ENCODE results near the gene TEX54. TPM values are rescaled to one million over a fixed set of nuclear protein-coding genes. Genes with fewer than 3 reads are reported as not detected.
A peak's percentile ranks its signal among the peaks of the same experiment; 100 is the strongest.

TEX54 gene
- total and polyA plus RNA-seq, 8 donors = 0.65 TPM; not detected in 7

DNA sequence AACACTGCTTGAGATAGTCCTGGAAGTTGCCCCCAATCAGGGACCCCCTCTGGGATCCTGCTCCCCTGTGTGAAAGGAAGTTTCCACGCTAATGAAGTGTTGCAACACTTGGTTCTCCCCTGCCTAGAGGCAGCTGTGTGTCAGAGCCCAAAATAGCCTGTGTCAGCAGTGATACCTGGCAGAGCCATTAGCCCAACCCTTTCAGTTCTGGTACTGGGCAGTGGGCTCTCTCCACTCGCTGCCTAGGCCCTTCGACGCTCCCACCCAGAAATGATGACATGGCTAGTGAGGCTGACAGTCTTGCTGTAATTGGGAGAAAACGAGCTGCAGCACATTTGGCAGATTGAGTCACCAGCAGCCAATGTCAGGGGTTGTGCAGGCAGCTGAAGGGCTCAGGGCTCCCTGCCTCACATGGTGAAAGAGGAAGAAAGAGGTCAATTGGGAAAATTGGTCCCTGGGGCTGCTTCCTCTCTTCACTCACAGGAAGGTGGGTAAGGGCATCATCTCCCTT, 26.0 kb downstream of the TEX54 start:
- no peak for FAIRE-seq
- 64 to 69% methylated on average over 5 of the region's 5 CpGs for WGBS, 2 donors
- ATAC-seq = peak in 1 of 4 donors; percentile 18

DNA sequence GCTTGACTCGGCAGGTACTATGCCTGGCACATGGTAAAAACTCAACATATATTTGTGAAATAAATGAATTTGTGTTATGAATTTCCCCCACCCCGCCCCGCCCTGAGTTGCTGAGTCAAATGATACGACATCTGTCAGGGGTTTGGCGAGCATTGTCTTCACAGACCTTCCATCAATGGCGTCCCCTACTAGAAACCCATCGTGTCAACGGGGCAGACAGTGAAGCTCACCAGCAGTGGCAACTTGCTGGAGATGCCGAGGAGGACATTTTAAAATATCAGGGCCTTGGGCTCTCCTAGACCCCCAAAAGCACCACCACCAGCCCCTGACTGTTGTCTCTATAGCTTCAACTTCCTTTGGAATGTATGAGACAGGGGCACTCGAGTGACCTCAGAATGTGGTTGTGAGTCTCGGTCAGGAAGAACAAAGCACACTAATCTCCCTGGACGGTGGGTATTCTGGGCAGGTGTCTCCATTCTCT, 26.6 kb downstream of the TEX54 start:
- DNase-seq (peak in 2 of 6 donors; percentile 11 to 19), ATAC-seq (peak in 3 of 4 donors; percentile 0 to 4 (median 1)), FAIRE-seq (no peak)
- intact Hi-C loops (cut with DNase I) = no loop called here
- Histone ChIP-seq H3K36me3 (peaks cover under 1 to 12% (median 11%) of the 10 kb centered on the region in 3 donors), H3K27me3 (no peaks in the 10 kb centered on the region), H3K27ac (peak overlapping the region in 3 of 4 donors; percentile 38 to 89 (median 51)), H3K4me1 (peaks cover 0 to 19% (median 0%) of the 10 kb centered on the region in 3 donors), H3K9me3 (no peaks in the 10 kb centered on the region), H3K4me3 (peak overlapping the region; percentile 73 to 94 (median 86))
- TF ChIP-seq, protein P1, sequence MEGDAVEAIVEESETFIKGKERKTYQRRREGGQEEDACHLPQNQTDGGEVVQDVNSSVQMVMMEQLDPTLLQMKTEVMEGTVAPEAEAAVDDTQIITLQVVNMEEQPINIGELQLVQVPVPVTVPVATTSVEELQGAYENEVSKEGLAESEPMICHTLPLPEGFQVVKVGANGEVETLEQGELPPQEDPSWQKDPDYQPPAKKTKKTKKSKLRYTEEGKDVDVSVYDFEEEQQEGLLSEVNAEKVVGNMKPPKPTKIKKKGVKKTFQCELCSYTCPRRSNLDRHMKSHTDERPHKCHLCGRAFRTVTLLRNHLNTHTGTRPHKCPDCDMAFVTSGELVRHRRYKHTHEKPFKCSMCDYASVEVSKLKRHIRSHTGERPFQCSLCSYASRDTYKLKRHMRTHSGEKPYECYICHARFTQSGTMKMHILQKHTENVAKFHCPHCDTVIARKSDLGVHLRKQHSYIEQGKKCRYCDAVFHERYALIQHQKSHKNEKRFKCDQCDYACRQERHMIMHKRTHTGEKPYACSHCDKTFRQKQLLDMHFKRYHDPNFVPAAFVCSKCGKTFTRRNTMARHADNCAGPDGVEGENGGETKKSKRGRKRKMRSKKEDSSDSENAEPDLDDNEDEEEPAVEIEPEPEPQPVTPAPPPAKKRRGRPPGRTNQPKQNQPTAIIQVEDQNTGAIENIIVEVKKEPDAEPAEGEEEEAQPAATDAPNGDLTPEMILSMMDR (IDR thresholded peaks at IDR 0.05) = no peak
- 17 to 19% methylated on average over 12 of the region's 12 CpGs for WGBS, 2 donors

More for the DNA sequence above, 26.0 kb downstream of the TEX54 start:
- Histone ChIP-seq H3K4me1 (peaks cover 0 to 19% (median 0%) of the 10 kb centered on the region in 3 donors), H3K4me3 (no peak overlapping the region), H3K36me3 (peaks cover 0 to 6% (median 5%) of the 10 kb centered on the region in 3 donors), H3K27me3 (no peaks in the 10 kb centered on the region), H3K9me3 (no peaks in the 10 kb centered on the region), H3K27ac (peak overlapping the region in 1 of 4 donors; percentile 51)
- intact Hi-C loops (cut with DNase I) = no loop called here
- peak in 1 of 6 donors; percentile 15 for DNase-seq
- TF ChIP-seq, protein P1 (IDR thresholded peaks at IDR 0.05) = no peak

DNA sequence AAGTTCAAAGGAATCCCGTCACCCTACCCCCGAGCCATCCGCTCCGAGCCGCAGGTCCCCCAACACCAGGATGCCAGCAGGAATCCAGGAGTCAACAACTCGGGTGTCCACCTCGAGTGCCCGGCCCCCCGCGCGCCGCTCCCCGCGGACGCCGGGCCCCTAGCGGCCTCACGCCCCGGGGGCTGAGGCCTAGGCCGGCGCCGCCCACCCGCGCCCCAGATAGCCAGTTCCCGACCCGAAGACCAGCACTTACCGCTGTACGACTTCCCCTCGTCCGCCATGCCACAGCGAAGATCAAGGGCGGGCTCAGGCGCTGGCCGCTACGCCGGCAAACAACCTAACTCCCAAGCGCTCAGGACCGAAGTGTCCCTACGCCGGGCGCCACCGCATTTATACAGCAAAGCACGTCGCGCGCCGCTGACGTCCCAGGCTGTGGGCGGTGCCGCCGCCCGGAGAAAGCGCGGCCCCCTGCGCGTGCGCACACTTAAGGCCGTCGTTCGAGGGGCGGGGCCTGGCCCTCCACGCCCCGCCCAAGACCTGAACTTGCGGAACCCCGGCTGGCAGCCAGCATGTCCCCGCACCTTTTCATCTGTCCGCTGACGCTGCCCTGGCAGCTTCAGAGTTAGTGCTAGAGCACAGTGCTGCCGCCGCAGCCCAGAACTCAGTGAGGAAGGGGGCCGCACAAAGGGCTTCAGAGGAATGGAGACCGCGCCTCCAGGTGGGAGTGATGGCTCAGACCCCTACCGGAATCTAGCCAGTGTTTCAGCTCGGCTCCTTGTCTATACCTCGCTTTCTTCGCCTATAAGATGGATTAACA, 27.4 kb downstream of the TEX54 start, which contains the start of gene NXF1:
TSS of gene NXF1 (minus strand) at position 365 of the 817 bp plus-strand sequence. CDS start at position 281, 84 bp downstream.
- WGBS, 2 donors = 0 to 1% methylated on average over 64 to 77 of the region's 77 CpGs
- no peaks in the 10 kb centered on the region for H3K27me3 ChIP-seq
- H3K9me3 ChIP-seq = no peaks in the 10 kb centered on the region
- intact Hi-C loops (cut with DNase I) = no loop called here
- DNase-seq = peak; percentile 91 to 100 (median 97)
- peaks cover 0 to 19% (median 0%) of the 10 kb centered on the region in 3 donors for H3K4me1 ChIP-seq
- peaks cover 5 to 19% (median 16%) of the 10 kb centered on the region in 3 donors for H3K36me3 ChIP-seq
- peak within 1 kb of the TSS; percentile 73 to 94 (median 86) for H3K4me3 ChIP-seq
- peak; percentile 94 to 98 (median 96) for ATAC-seq
- TF ChIP-seq, protein P1 (IDR thresholded peaks at IDR 0.05) = no peak
- peak within 1 kb of the TSS; percentile 55 to 89 (median 73) for H3K27ac ChIP-seq
- no peak for FAIRE-seq

DNA sequence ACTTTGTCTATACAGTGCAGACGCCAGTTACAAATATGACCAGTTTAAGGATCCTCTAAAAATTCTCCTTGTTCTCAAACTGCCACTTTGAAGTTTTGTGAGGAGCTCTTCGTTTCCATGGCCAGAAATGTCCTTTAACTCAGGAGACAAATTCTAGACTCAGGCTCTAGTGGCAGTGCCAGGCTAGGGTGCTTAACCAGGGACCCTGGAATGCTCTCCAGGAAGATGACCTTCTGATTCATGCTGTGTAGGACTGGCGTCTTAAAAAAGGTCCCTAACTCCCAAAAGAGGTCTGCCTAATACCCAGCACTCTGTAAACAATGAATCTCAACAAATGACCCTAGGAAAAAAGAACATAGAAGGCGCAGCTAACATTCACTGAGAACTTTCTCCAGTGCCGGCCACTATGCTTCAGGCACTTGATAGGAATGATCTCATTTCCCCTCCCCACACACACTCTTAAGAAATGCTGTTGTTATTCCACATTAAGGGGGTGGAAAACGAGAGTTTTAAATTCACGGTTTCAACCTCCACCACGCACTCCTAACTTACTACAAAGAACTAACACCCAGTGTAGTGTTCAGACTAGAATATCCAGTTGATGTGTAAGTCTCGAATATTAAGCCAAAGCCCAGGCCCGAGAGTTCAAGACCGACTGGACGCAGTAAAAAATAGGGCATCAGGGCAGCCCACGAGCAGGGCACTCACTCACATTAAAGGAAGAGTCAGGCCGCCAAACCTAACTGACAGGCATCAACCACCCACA, 28.1 kb downstream of the TEX54 start:
- peaks cover 10 to 26% (median 22%) of the 10 kb centered on the region in 3 donors for H3K36me3 ChIP-seq
- H3K4me1 ChIP-seq = peaks cover 0 to 19% (median 0%) of the 10 kb centered on the region in 3 donors
- H3K27me3 ChIP-seq = no peaks in the 10 kb centered on the region
- peak overlapping the region; percentile 55 to 89 (median 73) for H3K27ac ChIP-seq
- FAIRE-seq = no peak
- 3 to 4% methylated on average over 14 of the region's 14 CpGs for WGBS, 2 donors
- peak overlapping the region; percentile 73 to 94 (median 86) for H3K4me3 ChIP-seq
- intact Hi-C loops (cut with DNase I) = no loop called here
- TF ChIP-seq, protein P1 (IDR thresholded peaks at IDR 0.05) = no peak
- no peaks in the 10 kb centered on the region for H3K9me3 ChIP-seq
- ATAC-seq = peak; percentile 0 to 5 (median 2)
- no peak for DNase-seq
